Measurements from ENCODE around the gene RPP25L. TPM values are rescaled to one million over a fixed set of nuclear protein-coding genes. Genes with fewer than 3 reads are reported as not detected.

The RPP25L gene
- total and polyA plus RNA-seq, 2 donors, result 13.2 to 33.7 TPM

GRCh38 chr9:34610434-34611206 is 1.3 kb downstream of the RPP25L start:
- Histone ChIP-seq H3K4me3 (ENCODE audit: low read depth, low read length) (no peak overlapping the region), H3K4me1 (ENCODE audit: insufficient read depth) (no peaks in the 10 kb centered on the region), H3K36me3 (ENCODE audit: insufficient read depth) (no peaks in the 10 kb centered on the region), H3K27ac (ENCODE audit: low read depth) (no peak overlapping the region)
- DNase-seq (ENCODE audit: extremely low spot score), result no peak
- 95% methylated on average over 20 of the region's 20 CpGs for WGBS

GRCh38 chr9:34607331-34607730 is 4.6 kb downstream of the RPP25L start:
- 39% methylated on average over 2 of the region's 2 CpGs for WGBS
- Histone ChIP-seq H3K36me3 (ENCODE audit: insufficient read depth) (no peaks in the 10 kb centered on the region), H3K27ac (ENCODE audit: low read depth) (no peak overlapping the region), H3K4me3 (ENCODE audit: low read depth, low read length) (no peak overlapping the region), H3K4me1 (ENCODE audit: insufficient read depth) (no peaks in the 10 kb centered on the region)
- DNase-seq (ENCODE audit: extremely low spot score), result no peak

GRCh38 chr9:34606905-34607304 is 5.0 kb downstream of the RPP25L start:
- Histone ChIP-seq H3K4me1 (ENCODE audit: insufficient read depth) (no peaks in the 10 kb centered on the region), H3K4me3 (ENCODE audit: low read depth, low read length) (no peak overlapping the region), H3K36me3 (ENCODE audit: insufficient read depth) (no peaks in the 10 kb centered on the region), H3K27ac (ENCODE audit: low read depth) (no peak overlapping the region)
- no peak for DNase-seq (ENCODE audit: extremely low spot score)
- WGBS, result 81% methylated on average over 3 of the region's 3 CpGs

GRCh38 chr9:34606190-34606589 is 5.7 kb downstream of the RPP25L start:
- no peak overlapping the region for H3K4me3 ChIP-seq (ENCODE audit: low read depth, low read length)
- no peak overlapping the region for H3K27ac ChIP-seq (ENCODE audit: low read depth)
- DNase-seq (ENCODE audit: extremely low spot score), result no peak
- H3K4me1 ChIP-seq (ENCODE audit: insufficient read depth), result no peaks in the 10 kb centered on the region
- H3K36me3 ChIP-seq (ENCODE audit: insufficient read depth), result no peaks in the 10 kb centered on the region

GRCh38 chr9:34603610-34604231 is 8.2 kb downstream of the RPP25L start:
- Histone ChIP-seq H3K4me1 (ENCODE audit: insufficient read depth) (no peaks in the 10 kb centered on the region), H3K4me3 (ENCODE audit: low read depth, low read length) (no peak overlapping the region), H3K27ac (ENCODE audit: low read depth) (no peak overlapping the region), H3K36me3 (ENCODE audit: insufficient read depth) (no peaks in the 10 kb centered on the region)
- DNase-seq (ENCODE audit: extremely low spot score), result no peak
- 55% methylated on average over 4 of the region's 4 CpGs for WGBS

- no peaks in the 10 kb centered on the region for H3K4me1 ChIP-seq (ENCODE audit: insufficient read depth)
- no peak overlapping the region for H3K4me3 ChIP-seq (ENCODE audit: low read depth, low read length)
- H3K27ac ChIP-seq (ENCODE audit: low read depth), result no peak overlapping the region
- DNase-seq (ENCODE audit: extremely low spot score), result no peak
- no peaks in the 10 kb centered on the region for H3K36me3 ChIP-seq (ENCODE audit: insufficient read depth)
- 77% methylated on average over 6 of the region's 6 CpGs for WGBS
Observed at GRCh38 chr9:34601937-34602573, 9.8 kb downstream of the RPP25L start.

- Histone ChIP-seq H3K4me3 (ENCODE audit: low read depth, low read length) (no peak overlapping the region), H3K27ac (ENCODE audit: low read depth) (no peak overlapping the region), H3K36me3 (ENCODE audit: insufficient read depth) (no peaks in the 10 kb centered on the region), H3K4me1 (ENCODE audit: insufficient read depth) (no peaks in the 10 kb centered on the region)
- DNase-seq (ENCODE audit: extremely low spot score), result no peak
- WGBS, result 35% methylated on average over 1 of the region's 1 CpG
Observed at GRCh38 chr9:34600908-34601307, 11.0 kb downstream of the RPP25L start.

GRCh38 chr9:34599546-34599945 is 12.4 kb downstream of the RPP25L start:
- no peaks in the 10 kb centered on the region for H3K36me3 ChIP-seq (ENCODE audit: insufficient read depth)
- DNase-seq (ENCODE audit: extremely low spot score), result no peak
- no peak overlapping the region for H3K27ac ChIP-seq (ENCODE audit: low read depth)
- H3K4me3 ChIP-seq (ENCODE audit: low read depth, low read length), result no peak overlapping the region
- no peaks in the 10 kb centered on the region for H3K4me1 ChIP-seq (ENCODE audit: insufficient read depth)
- 55% methylated on average over 1 of the region's 1 CpG for WGBS

GRCh38 chr9:34594177-34594576 is 17.7 kb downstream of the RPP25L start:
- WGBS, result 68% methylated on average over 9 of the region's 9 CpGs
- H3K4me3 ChIP-seq (ENCODE audit: low read depth, low read length), result no peak overlapping the region
- H3K4me1 ChIP-seq (ENCODE audit: insufficient read depth), result no peaks in the 10 kb centered on the region
- H3K27ac ChIP-seq (ENCODE audit: low read depth), result no peak overlapping the region
- H3K36me3 ChIP-seq (ENCODE audit: insufficient read depth), result no peaks in the 10 kb centered on the region
- DNase-seq (ENCODE audit: extremely low spot score), result no peak

- 6% methylated on average over 26 of the region's 26 CpGs for WGBS
- Histone ChIP-seq H3K4me3 (ENCODE audit: low read depth, low read length) (no peak overlapping the region), H3K27ac (ENCODE audit: low read depth) (no peak overlapping the region), H3K36me3 (ENCODE audit: insufficient read depth) (no peaks in the 10 kb centered on the region), H3K4me1 (ENCODE audit: insufficient read depth) (no peaks in the 10 kb centered on the region)
- no peak for DNase-seq (ENCODE audit: extremely low spot score)
Observed at GRCh38 chr9:34592895-34593601, 18.8 kb downstream of the RPP25L start.

GRCh38 chr9:34591917-34592866 is 19.7 kb downstream of the RPP25L start:
- H3K27ac ChIP-seq (ENCODE audit: low read depth), result no peak overlapping the region
- H3K36me3 ChIP-seq (ENCODE audit: insufficient read depth), result no peaks in the 10 kb centered on the region
- no peaks in the 10 kb centered on the region for H3K4me1 ChIP-seq (ENCODE audit: insufficient read depth)
- H3K4me3 ChIP-seq (ENCODE audit: low read depth, low read length), result no peak overlapping the region
- 31% methylated on average over 16 of the region's 16 CpGs for WGBS
- no peak for DNase-seq (ENCODE audit: extremely low spot score)

GRCh38 chr9:34591248-34591916 is 20.5 kb downstream of the RPP25L start:
- Histone ChIP-seq H3K36me3 (ENCODE audit: insufficient read depth) (no peaks in the 10 kb centered on the region), H3K27ac (ENCODE audit: low read depth) (no peak overlapping the region), H3K4me3 (ENCODE audit: low read depth, low read length) (no peak overlapping the region), H3K4me1 (ENCODE audit: insufficient read depth) (no peaks in the 10 kb centered on the region)
- no peak for DNase-seq (ENCODE audit: extremely low spot score)
- 16% methylated on average over 60 of the region's 60 CpGs for WGBS
